ENCODE measurements around the gene TMC1.
"Not testable (repeated sequence)": the region's sequence is repeated elsewhere in the genome, so short reads cannot be mapped to it uniquely, and the experiment has no call there.

Gene TMC1

DNA sequence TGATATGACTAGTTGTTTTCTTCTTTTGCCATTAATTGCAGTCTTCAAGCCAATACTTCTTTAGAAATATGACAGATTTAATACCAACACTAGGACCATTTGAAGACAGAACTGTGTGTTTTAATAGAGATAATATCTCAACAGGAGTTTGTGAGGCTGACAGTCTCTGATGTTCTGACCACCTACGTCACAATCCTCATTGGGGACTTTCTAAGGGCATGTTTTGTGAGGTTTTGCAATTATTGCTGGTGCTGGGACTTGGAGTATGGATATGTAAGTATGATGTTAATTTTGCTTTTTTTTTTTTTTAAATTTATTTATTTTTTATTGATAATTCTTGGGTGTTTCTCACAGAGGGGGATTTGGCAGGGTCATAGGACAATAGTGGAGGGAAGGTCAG, 283.8 kb downstream of the TMC1 start:
- no peak overlapping the region for H3K9ac ChIP-seq (ENCODE audit: low read length)

GRCh38 chr9:72806313-72806809, 285.0 kb downstream of the TMC1 start:
- not testable (repeated sequence) for H3K4me3 ChIP-seq (ENCODE audit: low read length); H3K9ac ChIP-seq (ENCODE audit: low read length); H3K4me1 ChIP-seq (ENCODE audit: control insufficient read depth, insufficient read depth, low read length); DNase-seq (ENCODE audit: low read depth); H3K27me3 ChIP-seq (replicated peaks; ENCODE audit: control insufficient read depth, insufficient read depth, low read length); H3K9me3 ChIP-seq (ENCODE audit: control insufficient read depth, low read length); H3K36me3 ChIP-seq (ENCODE audit: control insufficient read depth, insufficient read depth, low read length, severe bottlenecking)

More for the DNA sequence above, 283.8 kb downstream of the TMC1 start:
- H3K4me1 ChIP-seq (ENCODE audit: control insufficient read depth, insufficient read depth, low read length) = no peaks in the 10 kb centered on the region
- no peaks in the 10 kb centered on the region for H3K9me3 ChIP-seq (ENCODE audit: control insufficient read depth, low read length)
- no peaks in the 10 kb centered on the region for H3K36me3 ChIP-seq (ENCODE audit: control insufficient read depth, insufficient read depth, low read length, severe bottlenecking)
- no peak for DNase-seq (ENCODE audit: low read depth)
- no peak overlapping the region for H3K4me3 ChIP-seq (ENCODE audit: low read length)
- no peaks in the 10 kb centered on the region for H3K27me3 ChIP-seq (replicated peaks; ENCODE audit: control insufficient read depth, insufficient read depth, low read length)

DNA sequence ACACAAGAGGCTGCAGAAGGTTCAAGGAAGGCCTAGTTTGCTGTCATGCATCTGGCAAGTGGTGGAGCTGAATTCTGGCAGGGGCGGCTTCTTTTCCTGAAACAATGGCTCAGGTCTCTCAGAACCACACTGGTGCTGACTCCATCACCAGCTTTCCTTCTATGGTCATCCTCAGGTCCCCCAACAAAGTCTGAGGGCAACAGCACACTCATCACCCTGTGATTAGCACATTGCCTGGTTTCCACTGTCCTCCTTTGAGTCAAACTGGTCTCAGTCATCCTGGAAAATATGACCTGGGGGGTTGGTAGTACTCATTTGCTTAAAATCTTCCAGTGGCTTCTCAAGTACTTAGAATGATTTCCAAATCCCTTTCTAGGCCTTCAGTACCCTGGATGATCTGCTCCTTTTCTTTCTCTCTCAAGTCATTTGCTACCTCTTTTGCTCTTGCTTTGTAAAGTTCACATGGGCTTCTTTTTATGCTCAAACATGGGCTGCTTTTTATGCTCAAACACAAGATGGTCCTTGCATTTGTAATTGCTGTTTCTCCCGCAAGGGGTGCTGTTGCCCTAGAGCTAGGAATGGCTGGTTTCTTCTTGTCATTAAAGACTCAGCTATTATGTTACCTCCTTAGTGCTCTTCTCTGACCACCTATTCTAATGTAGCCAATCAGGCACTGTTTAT, 286.5 kb downstream of the TMC1 start:
- H3K9ac ChIP-seq (ENCODE audit: low read length) = no peak overlapping the region
- no peaks in the 10 kb centered on the region for H3K9me3 ChIP-seq (ENCODE audit: control insufficient read depth, low read length)
- no peaks in the 10 kb centered on the region for H3K36me3 ChIP-seq (ENCODE audit: control insufficient read depth, insufficient read depth, low read length, severe bottlenecking)
- H3K4me3 ChIP-seq (ENCODE audit: low read length) = no peak overlapping the region
- H3K4me1 ChIP-seq (ENCODE audit: control insufficient read depth, insufficient read depth, low read length) = peaks cover 7% of the 10 kb centered on the region
- no peaks in the 10 kb centered on the region for H3K27me3 ChIP-seq (replicated peaks; ENCODE audit: control insufficient read depth, insufficient read depth, low read length)
- no peak for DNase-seq (ENCODE audit: low read depth)

- no peak overlapping the region for H3K4me3 ChIP-seq (ENCODE audit: low read length)
- no peak for DNase-seq (ENCODE audit: low read depth)
- H3K9ac ChIP-seq (ENCODE audit: low read length) = no peak overlapping the region
- peaks cover 8% of the 10 kb centered on the region for H3K4me1 ChIP-seq (ENCODE audit: control insufficient read depth, insufficient read depth, low read length)
- H3K9me3 ChIP-seq (ENCODE audit: control insufficient read depth, low read length) = no peaks in the 10 kb centered on the region
- H3K36me3 ChIP-seq (ENCODE audit: control insufficient read depth, insufficient read depth, low read length, severe bottlenecking) = no peaks in the 10 kb centered on the region
- no peaks in the 10 kb centered on the region for H3K27me3 ChIP-seq (replicated peaks; ENCODE audit: control insufficient read depth, insufficient read depth, low read length)
Observed at GRCh38 chr9:72808446-72808768, 287.0 kb downstream of the TMC1 start.

DNA sequence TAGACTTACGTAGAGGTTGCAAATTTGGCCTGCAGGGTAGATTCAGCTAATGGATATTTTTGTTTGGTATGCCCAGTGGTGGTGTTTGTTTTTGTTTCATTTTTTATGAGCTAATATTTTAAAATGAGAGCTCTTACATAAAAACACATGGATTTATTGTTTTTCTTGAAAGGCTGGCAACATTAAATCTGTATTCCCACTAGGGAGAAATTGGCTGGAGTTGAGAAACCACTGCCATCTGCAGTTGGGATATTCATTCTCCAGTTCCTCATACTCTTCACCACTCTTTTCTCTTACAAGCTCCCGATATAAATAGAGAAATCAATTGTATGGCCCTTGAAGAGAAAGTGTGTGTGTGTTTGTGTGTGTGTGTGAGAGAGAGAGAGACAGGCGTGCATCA, 288.2 kb downstream of the TMC1 start:
- peaks cover 16% of the 10 kb centered on the region for H3K4me1 ChIP-seq (ENCODE audit: control insufficient read depth, insufficient read depth, low read length)
- DNase-seq (ENCODE audit: low read depth) = no peak
- H3K27me3 ChIP-seq (replicated peaks; ENCODE audit: control insufficient read depth, insufficient read depth, low read length) = no peaks in the 10 kb centered on the region
- H3K36me3 ChIP-seq (ENCODE audit: control insufficient read depth, insufficient read depth, low read length, severe bottlenecking) = no peaks in the 10 kb centered on the region
- no peak overlapping the region for H3K4me3 ChIP-seq (ENCODE audit: low read length)
- no peaks in the 10 kb centered on the region for H3K9me3 ChIP-seq (ENCODE audit: control insufficient read depth, low read length)
- H3K9ac ChIP-seq (ENCODE audit: low read length) = no peak overlapping the region

- Histone ChIP-seq H3K36me3 (ENCODE audit: control insufficient read depth, insufficient read depth, low read length, severe bottlenecking) (no peaks in the 10 kb centered on the region), H3K27me3 (replicated peaks; ENCODE audit: control insufficient read depth, insufficient read depth, low read length) (no peaks in the 10 kb centered on the region), H3K9me3 (ENCODE audit: control insufficient read depth, low read length) (no peaks in the 10 kb centered on the region), H3K4me1 (ENCODE audit: control insufficient read depth, insufficient read depth, low read length) (peaks cover 16% of the 10 kb centered on the region), H3K9ac (ENCODE audit: low read length) (no peak overlapping the region), H3K4me3 (ENCODE audit: low read length) (no peak overlapping the region)
- no peak for DNase-seq (ENCODE audit: low read depth)
Observed at GRCh38 chr9:72812559-72813111, 291.2 kb downstream of the TMC1 start.

- Histone ChIP-seq H3K27me3 (replicated peaks; ENCODE audit: control insufficient read depth, insufficient read depth, low read length) (no peaks in the 10 kb centered on the region), H3K9me3 (ENCODE audit: control insufficient read depth, low read length) (no peaks in the 10 kb centered on the region), H3K36me3 (ENCODE audit: control insufficient read depth, insufficient read depth, low read length, severe bottlenecking) (no peaks in the 10 kb centered on the region), H3K4me3 (ENCODE audit: low read length) (no peak overlapping the region), H3K9ac (ENCODE audit: low read length) (no peak overlapping the region), H3K4me1 (ENCODE audit: control insufficient read depth, insufficient read depth, low read length) (peaks cover 16% of the 10 kb centered on the region)
- DNase-seq (ENCODE audit: low read depth) = no peak
Observed at GRCh38 chr9:72813544-72813943, 292.1 kb downstream of the TMC1 start.

DNA sequence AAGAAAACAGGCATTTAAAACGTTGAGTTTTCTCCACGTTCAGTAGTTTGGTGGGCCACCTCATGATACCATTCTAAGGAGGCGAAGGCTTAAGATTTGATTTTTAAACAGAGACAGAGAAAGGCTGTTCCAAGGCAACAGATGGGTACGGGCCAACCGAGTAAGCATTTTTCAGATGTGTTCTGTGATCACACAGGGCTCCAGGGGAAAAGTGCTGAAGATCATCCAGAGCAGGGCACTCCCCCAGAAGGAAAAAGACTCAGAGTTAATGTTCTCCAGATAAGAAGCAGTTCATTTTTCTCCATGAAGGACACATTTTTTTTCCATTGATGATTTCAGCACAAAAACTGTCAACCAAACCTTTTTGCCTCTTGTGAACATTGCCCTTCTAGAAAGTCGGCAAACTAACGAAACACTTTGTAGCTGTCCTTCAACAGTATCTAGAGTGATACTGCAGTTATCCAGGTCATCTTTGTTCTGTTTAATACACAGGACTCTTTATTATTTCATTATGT, 292.7 kb downstream of the TMC1 start:
- Histone ChIP-seq H3K4me3 (ENCODE audit: low read length) (no peak overlapping the region), H3K9ac (ENCODE audit: low read length) (no peak overlapping the region), H3K4me1 (ENCODE audit: control insufficient read depth, insufficient read depth, low read length) (peaks cover 16% of the 10 kb centered on the region), H3K36me3 (ENCODE audit: control insufficient read depth, insufficient read depth, low read length, severe bottlenecking) (no peaks in the 10 kb centered on the region), H3K27me3 (replicated peaks; ENCODE audit: control insufficient read depth, insufficient read depth, low read length) (no peaks in the 10 kb centered on the region), H3K9me3 (ENCODE audit: control insufficient read depth, low read length) (no peaks in the 10 kb centered on the region)
- no peak for DNase-seq (ENCODE audit: low read depth)

- Histone ChIP-seq H3K4me1 (ENCODE audit: control insufficient read depth, insufficient read depth, low read length) (peaks cover 16% of the 10 kb centered on the region), H3K4me3 (ENCODE audit: low read length) (no peak overlapping the region), H3K9me3 (ENCODE audit: control insufficient read depth, low read length) (no peaks in the 10 kb centered on the region), H3K9ac (ENCODE audit: low read length) (no peak overlapping the region), H3K27me3 (replicated peaks; ENCODE audit: control insufficient read depth, insufficient read depth, low read length) (no peaks in the 10 kb centered on the region), H3K36me3 (ENCODE audit: control insufficient read depth, insufficient read depth, low read length, severe bottlenecking) (no peaks in the 10 kb centered on the region)
- DNase-seq (ENCODE audit: low read depth) = no peak
Observed at GRCh38 chr9:72816666-72817065, 295.3 kb downstream of the TMC1 start.

DNA sequence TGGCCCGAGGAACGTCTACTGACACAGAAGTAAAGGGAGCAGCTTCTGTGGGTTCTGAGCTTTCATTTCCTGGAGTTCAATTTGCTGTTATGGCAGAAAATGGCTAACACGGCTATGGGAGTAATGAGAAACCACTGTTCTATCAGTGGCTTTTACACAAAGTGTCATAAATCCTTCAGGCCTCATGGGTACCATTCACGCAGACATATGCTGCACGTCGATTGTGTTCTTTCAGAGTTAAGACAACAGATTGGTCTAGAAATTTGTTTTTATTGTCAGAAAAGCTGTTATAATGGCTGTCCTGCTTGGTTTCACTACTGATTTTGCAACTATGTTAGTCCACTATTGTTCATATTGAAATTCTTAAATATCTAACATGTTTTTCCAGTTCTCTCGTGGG, 296.0 kb downstream of the TMC1 start:
- Histone ChIP-seq H3K9me3 (ENCODE audit: control insufficient read depth, low read length) (no peaks in the 10 kb centered on the region), H3K27me3 (replicated peaks; ENCODE audit: control insufficient read depth, insufficient read depth, low read length) (no peaks in the 10 kb centered on the region), H3K36me3 (ENCODE audit: control insufficient read depth, insufficient read depth, low read length, severe bottlenecking) (no peaks in the 10 kb centered on the region), H3K4me3 (ENCODE audit: low read length) (no peak overlapping the region), H3K9ac (ENCODE audit: low read length) (no peak overlapping the region), H3K4me1 (ENCODE audit: control insufficient read depth, insufficient read depth, low read length) (peaks cover 18% of the 10 kb centered on the region)
- DNase-seq (ENCODE audit: low read depth) = no peak

- no peak for DNase-seq (ENCODE audit: low read depth)
- no peak overlapping the region for H3K9ac ChIP-seq (ENCODE audit: low read length)
- H3K36me3 ChIP-seq (ENCODE audit: control insufficient read depth, insufficient read depth, low read length, severe bottlenecking) = no peaks in the 10 kb centered on the region
- H3K27me3 ChIP-seq (replicated peaks; ENCODE audit: control insufficient read depth, insufficient read depth, low read length) = no peaks in the 10 kb centered on the region
- no peak overlapping the region for H3K4me3 ChIP-seq (ENCODE audit: low read length)
- peaks cover 16% of the 10 kb centered on the region for H3K4me1 ChIP-seq (ENCODE audit: control insufficient read depth, insufficient read depth, low read length)
- no peaks in the 10 kb centered on the region for H3K9me3 ChIP-seq (ENCODE audit: control insufficient read depth, low read length)
Observed at GRCh38 chr9:72818385-72818784, 297.0 kb downstream of the TMC1 start.

DNA sequence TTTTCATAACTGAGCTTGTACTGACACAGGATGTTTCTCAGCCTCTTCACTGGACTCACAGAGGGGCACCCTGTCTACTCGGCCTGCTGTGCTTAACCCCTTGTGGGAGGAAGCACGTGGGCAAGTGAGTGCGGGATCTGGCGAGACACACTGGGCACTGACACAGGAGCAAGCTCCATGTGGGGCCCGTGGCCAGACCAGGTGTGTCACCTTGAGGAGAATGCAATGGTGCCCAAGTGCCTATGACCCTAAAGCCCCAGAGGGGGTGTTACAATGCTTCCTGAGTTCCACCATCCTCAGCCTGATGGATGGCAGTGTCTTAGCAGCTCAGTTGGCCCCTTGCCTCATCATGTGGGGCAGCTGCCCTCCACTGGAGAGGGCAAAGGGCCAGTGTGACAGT, 302.6 kb downstream of the TMC1 start:
- no peaks in the 10 kb centered on the region for H3K9me3 ChIP-seq (ENCODE audit: control insufficient read depth, low read length)
- no peak overlapping the region for H3K9ac ChIP-seq (ENCODE audit: low read length)
- no peak overlapping the region for H3K4me3 ChIP-seq (ENCODE audit: low read length)
- no peaks in the 10 kb centered on the region for H3K27me3 ChIP-seq (replicated peaks; ENCODE audit: control insufficient read depth, insufficient read depth, low read length)
- H3K36me3 ChIP-seq (ENCODE audit: control insufficient read depth, insufficient read depth, low read length, severe bottlenecking) = no peaks in the 10 kb centered on the region
- peaks cover 33% of the 10 kb centered on the region for H3K4me1 ChIP-seq (ENCODE audit: control insufficient read depth, insufficient read depth, low read length)
- DNase-seq (ENCODE audit: low read depth) = no peak
